GM12874 (cell line): ENCODE data around the gene FSTL4.

Experiments
- CTCF ChIP-seq: IDR thresholded peaks from 2 replicates; pipeline ENCODE4 v1.5.1; 2011; ENCODE audit warnings: low read depth, mild to moderate bottlenecking, control low read depth, low read length, moderate library complexity; ENCODE audit not compliant: insufficient read depth

The FSTL4 gene

GRCh38 chr5:133446440-133446839 is 165.9 kb downstream of the FSTL4 start:
- TF ChIP-seq CTCF, result no peak

- no peak for TF ChIP-seq CTCF
These were observed 166.6 kb downstream of the FSTL4 start for GRCh38 chr5:133445744-133446143.

- TF ChIP-seq CTCF, result no peak
These were observed 167.6 kb downstream of the FSTL4 start for GRCh38 chr5:133444711-133445110.

GRCh38 chr5:133441166-133441815 is 171.1 kb downstream of the FSTL4 start:
- TF ChIP-seq CTCF, result no peak

GRCh38 chr5:133440467-133441115 is 171.8 kb downstream of the FSTL4 start:
- no peak for TF ChIP-seq CTCF

GRCh38 chr5:133439859-133440258 is 172.5 kb downstream of the FSTL4 start:
- no peak for TF ChIP-seq CTCF

- no peak for TF ChIP-seq CTCF
These were observed 173.9 kb downstream of the FSTL4 start for GRCh38 chr5:133438487-133438886.
